Lung microvascular endothelial cell (primary cell): ENCODE measurements around the gene GAMT. TPM values are rescaled to one million over a fixed set of nuclear protein-coding genes. Genes with fewer than 3 reads are reported as not detected.
A peak's percentile ranks its signal among the peaks of the same experiment; 100 is the strongest.

ENCODE experiments used
- DNase-seq, 2 donors: peaks; one replicate each; pipeline versions ENCODE4 v3.0.0 to v3.0.0-alpha.2; 2010; ENCODE audit warnings: low read depth in 2 of 2
- total RNA-seq: library from RNA; depleted of rRNA; stranded (reverse); fragments of >200 nt; gene quantifications from 2 replicates; pipeline ENCODE4 v1.2.1, GENCODE V29; 2014

Gene GAMT
- total RNA-seq, 1 donor from 2014 or later: 8.3 TPM

DNA sequence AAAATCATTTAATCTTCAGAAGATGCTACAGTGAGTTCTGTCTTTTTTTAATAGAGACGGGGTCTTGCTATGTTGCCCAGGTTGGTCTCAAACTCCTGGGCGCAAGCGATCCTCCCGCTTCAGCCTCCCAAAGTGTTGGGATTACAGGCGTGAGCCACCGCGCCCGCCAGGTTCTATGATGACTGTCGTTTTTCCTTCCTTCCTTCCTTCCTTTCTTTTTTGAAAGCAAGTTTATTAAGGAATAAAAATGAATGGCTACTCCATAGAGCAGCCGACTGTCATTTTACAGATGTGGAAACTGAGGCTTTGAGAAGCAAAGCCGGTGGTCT, 511 bp upstream of the GAMT start:
- DNase-seq: no peak

DNA sequence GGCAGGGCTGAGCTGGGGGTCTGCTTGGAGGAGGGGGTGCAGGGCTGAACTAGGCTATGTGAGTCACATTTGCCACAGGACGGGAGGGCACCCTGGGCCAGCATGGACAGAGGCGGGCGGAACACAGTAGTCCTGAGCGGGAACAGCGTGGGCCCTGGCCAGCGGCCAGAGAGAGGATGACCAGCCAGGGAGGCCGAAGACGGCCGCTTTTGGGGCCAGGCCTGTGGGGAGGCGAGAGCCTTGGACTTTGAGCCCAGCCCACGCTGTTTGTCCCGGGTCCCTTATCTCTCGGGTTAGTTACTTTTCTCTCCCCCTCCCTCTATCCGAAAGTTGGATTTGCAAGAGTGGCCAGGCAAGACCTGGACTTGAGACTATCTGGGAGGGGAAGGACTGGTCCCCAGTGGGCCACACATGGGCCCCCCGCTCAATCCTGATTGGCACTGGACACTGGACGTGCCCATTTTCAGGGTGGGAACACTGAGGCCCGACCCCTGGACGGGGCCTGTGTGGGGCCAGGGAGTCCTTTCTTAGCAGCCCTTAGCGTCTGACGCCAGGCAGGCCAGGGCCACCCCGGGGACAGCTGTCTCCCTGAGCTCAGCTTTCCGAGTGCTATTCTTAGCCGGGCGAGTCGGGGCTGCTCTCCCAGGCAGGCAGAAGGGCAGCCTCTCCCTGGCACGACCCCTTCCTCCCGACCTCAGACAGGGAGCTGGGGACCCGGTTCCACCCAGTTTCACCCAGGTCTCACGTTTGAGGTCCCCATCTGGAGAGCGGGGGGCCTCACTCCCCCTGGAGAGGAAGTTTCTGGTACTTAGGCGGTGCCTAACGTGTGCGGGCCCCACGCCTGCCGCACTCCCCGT, 833 bp downstream of the GAMT start:
- DNase-seq: peak in 1 of 2 donors; percentile 59

DNA sequence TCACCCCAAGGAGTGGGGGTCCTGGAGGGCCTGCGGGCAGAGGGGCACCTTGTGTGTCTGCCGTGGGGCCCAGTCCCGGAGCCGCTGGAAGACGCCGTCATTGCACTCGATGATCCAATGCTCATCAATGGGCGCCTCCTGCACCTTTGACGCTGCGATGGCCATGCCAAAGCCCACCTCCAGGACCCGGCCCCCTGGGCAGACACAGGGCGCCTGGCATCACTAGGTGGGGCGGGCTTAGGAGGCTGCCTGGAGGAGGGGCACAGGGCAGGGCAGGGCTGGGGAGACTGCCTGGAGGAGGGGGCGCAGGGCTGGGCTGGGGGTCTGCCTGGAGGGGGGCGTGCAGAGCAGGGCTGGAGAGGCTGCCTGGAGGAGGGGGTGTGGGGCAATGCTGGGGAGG, 1.6 kb downstream of the GAMT start:
- DNase-seq: no peak

DNA sequence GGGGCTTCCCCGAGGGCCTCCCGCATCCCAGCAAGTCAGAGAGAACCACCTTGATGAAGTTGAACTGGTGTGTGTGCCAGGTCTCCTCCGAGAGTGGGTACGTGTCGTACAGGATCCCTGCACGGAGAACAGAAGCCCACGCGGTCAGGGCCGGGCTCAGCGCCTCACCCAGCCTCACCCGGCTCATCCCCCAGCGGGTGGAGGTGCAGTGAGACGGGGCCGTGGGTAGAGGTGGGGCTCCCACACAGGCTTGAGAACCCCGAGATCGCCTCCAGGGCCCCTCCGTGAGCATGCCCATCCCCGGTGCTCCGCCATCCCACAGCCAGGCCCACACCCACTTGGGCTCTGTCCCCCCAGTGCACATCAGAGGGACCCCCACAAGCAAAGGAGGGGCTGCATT, 2.3 kb downstream of the GAMT start:
- no peak for DNase-seq

DNA sequence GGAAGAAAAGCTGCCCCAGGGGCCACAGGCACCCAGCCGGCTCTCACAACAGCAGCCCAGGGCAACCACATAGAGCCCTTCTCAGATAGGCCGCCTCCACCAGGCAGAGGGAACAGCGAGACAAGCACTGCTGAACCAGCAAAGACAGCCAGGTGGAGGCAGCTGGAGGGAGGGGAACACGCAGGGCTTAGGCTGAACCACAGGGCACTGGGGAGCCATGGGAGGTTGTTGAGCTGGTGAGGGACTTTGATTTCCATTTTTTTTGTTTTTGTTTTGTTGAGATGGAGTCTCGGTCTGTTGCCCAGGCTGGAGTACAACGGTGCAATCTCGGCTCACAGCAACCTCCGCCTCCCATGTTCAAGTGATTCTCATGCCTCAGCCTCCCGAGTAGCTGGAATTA, 3.5 kb downstream of the GAMT start:
- no peak for DNase-seq

DNA sequence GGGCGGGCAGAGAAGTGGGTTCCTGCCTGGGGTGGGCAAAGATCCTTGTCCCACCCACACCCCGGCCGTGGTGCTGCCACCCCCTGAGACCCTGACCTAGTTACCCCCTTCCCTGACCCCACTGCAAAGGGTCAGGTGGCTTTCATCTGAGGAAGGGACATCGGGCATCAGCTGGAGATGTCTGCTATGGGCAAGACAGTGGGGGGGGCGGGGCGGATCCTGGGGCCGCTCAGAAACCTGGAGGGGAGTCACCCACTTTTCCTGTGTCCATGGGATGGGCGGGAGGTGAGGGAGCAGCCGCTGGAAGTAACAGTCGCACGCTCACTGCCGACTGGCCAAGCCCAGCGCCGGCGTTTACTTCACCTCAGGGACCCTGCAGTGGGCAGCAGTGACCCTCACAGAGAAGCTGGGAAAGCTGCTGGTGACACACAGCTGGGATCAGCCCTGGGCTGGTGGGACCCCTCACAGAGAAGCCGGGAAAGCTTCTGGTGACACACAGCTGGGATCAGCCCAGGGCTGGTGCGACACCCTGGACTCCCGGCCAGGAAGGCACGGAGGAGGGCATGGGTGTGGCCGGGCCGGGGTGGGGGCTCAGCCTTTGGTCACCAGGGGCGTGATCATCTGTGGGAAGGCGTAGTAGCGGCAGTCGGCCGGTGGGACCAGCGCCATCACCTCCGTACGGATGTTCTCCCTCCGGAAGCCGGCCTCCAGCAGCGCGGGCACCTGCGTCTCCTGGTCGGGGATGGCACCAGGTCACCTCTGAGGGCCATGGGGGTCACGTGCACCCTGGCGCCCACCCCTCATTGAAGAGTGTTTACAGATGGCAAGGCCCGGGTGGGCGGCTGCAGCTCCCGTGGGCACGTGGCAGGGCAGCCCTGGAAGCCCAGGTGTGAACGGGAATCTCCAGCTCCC, 4.3 kb downstream of the GAMT start:
- DNase-seq: no peak

DNA sequence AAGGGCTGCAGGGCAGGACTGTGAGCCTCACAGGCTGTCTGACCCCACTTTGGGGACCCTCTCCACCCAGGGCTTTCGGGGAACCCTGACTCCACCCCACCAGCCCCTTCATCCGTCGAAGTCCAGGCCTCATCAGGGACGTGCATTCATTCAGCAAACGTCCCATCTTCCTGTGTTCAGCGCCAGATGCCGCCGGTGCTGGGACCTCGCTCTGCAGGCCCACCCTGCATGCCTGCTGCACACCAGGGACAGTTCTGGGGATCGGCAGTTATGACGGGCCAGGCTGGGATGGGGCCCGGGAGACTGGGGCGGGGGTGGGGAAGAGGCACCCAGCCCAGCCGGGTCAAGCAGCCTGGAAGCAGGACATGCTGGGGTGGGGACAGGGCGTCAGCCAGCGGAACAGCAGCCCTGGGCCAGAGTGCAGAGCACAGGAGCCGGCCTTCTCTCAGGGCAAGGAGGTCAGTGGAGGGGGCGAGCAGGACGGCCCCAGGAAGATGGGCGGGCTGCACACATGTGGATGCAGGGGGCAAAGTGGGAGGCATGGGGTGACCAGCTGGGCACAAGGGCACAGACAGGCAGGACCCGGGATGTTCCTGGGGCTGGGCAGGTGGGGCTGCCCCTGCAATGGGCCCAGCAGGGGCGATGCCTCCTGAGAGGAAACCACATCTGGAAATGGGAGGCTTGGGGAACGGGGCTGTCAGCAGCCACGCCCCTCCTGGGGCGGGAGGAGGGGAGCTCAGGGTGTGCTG, 5.1 kb downstream of the GAMT start:
- DNase-seq: no peak

DNA sequence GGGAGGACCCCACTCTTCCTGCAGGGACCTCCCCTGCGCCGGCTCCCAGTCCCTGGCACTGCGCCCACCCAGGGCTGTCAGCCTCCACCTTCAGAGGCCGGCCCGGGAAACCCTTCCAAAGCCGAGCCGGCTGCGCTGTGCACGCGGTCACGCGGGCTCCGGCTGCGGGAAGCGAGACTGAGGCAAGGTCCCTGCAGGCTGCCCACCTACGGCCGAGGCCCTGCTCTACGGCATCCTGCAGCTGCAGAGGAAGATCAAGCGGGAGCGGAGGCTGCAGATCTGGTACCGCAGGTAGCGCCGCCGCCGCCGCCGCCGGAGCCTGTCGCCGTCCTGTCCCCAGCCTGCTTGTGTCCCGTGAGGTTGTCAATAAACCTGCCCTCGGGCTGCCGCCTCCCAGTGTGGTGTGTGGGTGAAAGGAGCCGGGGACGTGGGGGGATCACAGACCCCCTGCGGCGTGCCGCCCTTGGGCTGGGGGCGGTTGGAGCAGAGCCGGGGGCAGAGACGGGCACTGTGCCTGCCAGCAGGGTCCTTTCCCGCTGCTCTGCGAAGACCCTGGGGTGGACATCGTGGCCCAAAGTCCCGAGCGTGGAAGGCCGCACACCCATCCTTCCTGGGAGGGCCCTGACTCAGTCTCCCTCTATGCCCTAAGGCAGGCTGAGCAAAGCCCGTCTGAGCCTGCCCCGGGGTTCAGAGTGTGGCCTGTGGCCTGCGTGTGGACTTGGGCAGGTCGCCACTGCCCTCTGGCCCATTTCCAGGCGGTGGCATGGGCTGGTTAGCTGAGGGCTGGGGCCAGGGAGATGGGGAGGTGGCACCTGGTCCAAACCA, 5.9 kb downstream of the GAMT start:
- DNase-seq: no peak

DNA sequence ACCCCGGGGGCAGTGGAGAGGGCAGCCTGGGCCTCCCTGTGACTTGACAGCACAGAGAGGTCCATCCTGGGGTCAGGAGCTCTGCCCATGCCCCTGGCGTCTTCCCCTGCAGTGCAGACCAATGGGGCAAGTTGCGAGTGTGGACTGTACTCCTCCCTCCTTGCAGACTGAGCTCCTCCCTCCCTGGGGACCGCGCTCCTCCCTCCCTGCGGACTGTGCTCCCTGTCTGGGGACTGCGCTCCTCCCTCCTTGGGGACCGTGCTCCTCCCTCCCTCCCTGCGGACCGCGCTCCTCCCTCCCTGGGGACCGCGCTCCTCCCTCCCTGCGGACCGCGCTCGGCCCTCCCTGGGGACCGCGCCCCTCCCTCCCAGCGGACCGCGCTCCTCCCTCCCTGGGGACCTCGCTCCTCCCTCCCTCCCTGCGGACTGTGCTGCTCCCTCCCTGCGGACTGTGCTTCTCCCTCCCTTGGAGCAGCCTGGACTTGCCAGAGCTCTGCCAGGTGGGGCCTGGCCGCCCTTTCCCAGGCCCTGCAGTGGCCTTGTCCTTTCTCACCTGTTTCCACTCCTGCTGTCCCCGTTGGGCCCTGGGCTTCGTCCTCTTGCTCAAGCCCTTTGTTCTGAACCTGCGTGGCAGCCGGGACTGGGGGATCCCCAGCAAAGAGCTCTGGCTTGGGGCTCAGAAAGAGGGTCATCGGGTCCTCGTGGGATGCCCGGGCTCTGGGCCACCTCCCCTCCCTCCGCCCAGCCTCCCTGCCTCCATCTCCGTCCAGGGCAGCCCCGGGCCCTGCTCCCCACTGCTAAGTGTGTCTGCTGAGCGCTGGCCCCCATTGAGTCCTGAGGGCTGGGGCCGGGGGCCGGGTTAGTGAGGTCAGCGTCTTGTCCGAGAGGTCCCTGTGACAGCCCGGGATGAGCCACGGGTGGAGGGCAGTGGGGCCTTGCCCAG, 6.8 kb downstream of the GAMT start:
- DNase-seq: no peak

DNA sequence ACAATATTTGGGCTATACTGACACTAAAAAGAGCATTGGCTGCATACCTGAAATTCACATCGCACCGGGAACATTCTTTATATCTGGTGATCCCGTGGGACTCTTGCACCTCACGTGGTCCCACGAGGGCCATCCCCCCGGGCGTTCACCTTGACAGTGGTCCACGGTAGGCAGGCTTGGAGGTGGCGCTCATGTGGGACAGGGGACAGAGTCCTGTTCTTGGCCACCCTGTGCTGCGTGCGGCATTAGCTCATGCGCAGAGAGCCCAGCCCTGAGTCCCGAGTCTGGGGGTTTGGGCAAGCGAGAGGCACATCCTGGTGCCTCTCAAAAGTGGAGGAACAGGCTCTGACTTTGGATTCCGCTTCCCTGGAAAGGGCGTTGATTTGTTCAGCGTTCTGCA, 7.5 kb downstream of the GAMT start:
- no peak for DNase-seq

DNA sequence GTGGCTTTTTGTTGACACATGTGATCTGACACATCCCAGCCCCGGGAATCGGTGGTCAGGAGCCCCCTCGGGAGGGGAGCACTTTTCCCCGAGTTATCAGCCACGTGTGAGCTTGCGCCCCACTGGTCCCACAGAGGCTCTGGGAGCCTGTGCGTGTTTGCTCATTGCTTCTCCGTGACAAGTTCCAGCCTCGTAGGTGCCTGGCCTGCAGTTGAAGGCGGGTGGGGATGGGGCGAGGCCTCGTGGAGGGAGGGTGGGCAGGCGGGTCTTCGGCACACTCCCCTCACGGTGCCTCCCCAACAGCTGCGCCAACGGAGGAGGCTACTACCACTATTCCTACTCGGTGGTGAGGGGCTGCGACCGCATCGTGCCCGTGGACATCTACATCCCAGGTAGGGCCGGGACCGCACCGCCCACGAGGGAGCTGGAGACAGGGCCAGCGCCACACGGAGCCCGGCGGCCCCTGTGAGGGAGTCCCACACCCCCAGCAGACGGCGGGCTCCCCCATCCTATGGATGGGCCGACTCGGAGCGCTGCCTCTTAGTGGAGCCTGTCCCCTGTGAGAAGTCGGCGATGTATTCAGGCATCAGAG, 8.3 kb downstream of the GAMT start:
- no peak for DNase-seq

DNA sequence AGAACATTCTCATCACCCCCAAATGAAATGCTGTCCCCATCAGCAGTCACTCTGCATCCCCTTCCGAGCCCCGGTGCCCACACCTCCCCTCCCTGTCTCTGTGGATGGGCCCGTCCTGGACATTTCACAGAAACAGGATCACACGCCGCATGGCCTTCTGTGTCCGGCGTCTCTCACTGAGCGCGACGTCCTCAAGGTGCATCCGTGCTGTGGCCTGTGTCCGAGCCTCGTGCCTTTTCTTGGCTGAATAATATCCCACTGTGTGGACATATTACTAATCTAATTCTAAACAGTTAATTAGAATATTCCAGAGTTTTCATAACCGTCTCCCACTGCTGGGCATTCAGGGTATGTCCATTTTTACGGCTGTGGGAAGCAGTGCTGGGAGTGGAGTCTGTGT, 8.9 kb downstream of the GAMT start:
- DNase-seq: no peak

DNA sequence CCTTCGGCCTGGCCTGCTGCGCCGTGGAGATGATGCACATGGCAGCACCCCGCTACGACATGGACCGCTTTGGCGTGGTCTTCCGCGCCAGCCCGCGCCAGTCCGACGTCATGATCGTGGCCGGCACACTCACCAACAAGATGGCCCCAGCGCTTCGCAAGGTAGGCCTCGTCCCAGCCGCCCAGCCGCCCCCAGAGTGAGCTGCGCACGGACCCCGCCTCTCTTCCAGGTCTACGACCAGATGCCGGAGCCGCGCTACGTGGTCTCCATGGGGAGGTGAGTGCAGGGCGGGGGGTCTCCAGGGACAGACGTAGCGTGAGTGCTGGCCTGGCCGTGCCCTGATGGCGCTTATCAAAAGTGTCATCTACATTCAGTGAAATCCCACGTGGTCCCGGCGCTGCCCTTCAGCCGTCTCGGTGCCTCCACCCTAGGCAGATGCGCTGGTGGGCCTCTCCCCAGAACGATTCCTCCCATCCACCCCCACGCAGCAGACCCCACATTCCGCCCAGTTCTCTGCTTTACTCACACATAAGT, 10.4 kb downstream of the GAMT start:
- DNase-seq: no peak

DNA sequence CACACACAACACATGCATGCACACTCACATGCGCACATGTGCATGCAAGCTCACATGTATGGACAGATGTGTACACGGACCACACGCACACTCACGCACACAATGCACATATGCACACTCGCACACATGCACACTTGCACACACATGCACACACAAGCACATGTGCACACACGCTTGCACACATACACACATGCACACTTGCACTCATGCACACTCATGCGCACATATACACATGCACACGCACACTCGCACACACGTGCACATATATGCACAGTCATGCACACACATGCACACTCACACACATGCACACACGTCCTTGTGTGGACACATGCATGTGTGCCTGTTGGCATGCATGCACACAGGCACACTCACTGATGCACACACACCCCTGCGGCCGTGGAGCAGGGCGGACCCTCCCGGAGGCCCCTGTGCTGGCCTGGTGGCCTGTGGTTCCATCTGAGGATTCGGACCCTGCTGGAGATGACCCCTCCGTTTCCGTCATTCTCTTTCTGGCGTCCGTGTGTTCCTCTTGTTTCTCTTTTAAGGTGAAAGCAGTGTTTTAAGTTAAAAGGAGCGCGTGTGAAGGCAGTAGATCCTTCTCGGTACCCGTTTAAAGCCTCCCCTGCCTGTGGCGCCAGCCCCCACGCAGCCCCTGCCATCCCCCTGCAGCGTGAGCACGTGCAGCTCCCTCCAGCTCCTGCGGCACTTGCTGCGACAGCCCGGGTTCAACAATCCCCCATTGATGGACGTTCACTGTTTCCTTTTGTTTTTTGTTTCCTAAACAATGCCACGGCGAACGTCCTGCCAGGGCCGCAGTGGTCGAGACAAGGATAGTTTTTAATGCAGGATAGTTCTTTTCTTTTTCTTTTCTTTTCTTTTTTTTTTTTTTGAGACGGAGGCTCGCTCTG, 12.1 kb downstream of the GAMT start:
- DNase-seq: no peak

DNA sequence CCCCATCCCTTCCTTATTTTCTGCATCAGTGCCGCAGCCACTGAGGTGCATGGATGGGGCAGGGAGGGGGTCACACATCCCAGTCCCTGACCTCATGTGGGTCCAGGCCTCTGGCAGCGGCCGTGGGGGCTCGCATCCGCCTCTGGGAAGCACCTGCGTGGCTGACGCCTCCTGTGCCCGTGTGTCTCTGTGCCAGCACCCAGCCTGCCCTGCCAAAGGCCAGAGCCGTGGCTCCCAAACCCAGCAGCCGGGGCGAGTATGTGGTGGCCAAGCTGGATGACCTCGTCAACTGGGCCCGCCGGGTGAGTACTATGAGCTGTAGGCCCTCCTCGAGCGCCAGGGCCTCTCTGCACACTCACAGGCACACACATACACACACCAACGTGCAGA, 12.7 kb downstream of the GAMT start:
- DNase-seq: no peak

DNA sequence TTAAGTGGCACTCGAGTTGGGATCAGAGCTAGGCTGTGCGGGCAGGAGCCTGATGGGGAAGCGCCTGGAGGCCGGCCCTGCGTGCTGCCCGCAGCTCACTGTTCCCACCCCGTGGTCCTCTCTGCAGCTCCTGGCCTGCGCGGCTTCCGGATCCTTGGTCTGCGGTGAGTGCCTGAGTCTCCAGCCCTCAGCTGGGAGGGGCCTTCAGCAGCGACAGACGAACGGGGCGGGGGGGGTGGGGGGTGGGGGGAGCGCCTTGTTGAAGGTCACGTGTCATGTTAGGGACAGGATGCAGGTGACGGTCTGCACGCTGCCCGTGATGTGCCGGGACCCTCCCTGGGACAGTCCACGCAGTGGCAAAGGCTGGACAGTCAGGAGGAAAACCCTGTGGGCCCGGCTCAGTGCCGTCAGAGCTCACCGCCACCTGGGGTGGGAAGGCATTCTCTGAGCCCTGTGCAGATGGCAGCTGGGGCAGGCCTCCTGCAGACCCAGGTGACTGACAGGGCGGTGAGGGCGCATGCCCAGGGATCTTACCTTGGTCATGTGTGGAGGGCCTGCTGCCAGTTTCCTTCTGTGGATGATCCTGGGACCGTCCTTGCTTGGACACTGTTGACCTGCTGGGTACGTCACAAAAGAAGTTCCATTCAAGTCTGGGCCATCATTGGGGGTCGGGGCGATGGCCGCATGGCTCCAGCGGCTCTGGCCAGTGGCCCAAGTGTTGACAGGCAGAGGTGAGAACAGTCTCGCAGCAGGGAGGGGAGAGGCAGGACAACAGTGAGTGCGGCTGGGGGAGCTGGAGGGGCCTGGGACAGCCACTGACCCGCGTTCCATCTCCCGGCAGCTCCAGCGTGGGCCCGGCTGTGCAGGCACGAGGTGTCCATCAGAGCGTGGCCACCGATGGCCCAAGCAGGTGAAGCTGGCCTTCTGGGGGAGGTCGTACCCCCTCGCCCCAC, 13.4 kb downstream of the GAMT start:
- DNase-seq: no peak
